Rectal smooth muscle tissue (tissue), 1 donor: ENCODE results near the gene ST3GAL5.

Experiments
- H3K27ac ChIP-seq: one replicate; pipeline ENCODE4 v1.7.0; 2013; ENCODE audit warnings: low read depth, low read length, inconsistent platforms
- H3K27me3 ChIP-seq: one replicate; pipeline ENCODE4 v1.7.0; 2013; ENCODE audit warnings: low read length; ENCODE audit not compliant: control insufficient read depth, insufficient read depth
- H3K36me3 ChIP-seq: one replicate; pipeline ENCODE4 v1.7.0; 2013; ENCODE audit warnings: low read length; ENCODE audit not compliant: control insufficient read depth, insufficient read depth
- H3K4me1 ChIP-seq: one replicate; pipeline ENCODE4 v1.7.0; 2013; ENCODE audit warnings: low read length; ENCODE audit not compliant: control insufficient read depth, insufficient read depth
- H3K4me3 ChIP-seq: one replicate; pipeline ENCODE4 v1.7.0; 2013; ENCODE audit warnings: low read length
- H3K9ac ChIP-seq: one replicate; pipeline ENCODE4 v1.7.0; 2013; ENCODE audit warnings: low read length

The ST3GAL5 gene

DNA sequence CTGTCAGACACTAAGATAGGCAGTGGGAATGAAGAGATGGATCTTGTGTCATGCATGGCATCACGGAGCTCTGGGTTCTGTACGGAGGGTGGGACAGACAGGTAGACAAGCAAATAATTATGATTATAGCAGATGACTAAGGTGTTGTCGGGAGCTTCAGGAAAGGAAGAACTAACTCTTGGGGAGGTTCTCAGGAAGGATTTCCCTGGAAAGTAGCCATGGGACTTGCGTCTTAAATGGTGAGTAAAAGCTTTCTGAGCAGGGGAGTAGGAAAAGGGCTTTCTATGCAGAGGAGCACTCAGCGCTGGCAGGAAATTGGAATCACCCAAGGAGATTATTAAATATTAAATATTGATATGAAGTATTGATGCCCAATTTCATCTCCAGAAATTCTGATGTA is 99.5 kb downstream of the ST3GAL5 start:
- Histone ChIP-seq H3K36me3 (no peaks in the 10 kb centered on the region), H3K27ac (no peak overlapping the region), H3K9ac (no peak overlapping the region), H3K4me1 (peaks cover 18% of the 10 kb centered on the region), H3K4me3 (no peak overlapping the region), H3K27me3 (no peaks in the 10 kb centered on the region)

DNA sequence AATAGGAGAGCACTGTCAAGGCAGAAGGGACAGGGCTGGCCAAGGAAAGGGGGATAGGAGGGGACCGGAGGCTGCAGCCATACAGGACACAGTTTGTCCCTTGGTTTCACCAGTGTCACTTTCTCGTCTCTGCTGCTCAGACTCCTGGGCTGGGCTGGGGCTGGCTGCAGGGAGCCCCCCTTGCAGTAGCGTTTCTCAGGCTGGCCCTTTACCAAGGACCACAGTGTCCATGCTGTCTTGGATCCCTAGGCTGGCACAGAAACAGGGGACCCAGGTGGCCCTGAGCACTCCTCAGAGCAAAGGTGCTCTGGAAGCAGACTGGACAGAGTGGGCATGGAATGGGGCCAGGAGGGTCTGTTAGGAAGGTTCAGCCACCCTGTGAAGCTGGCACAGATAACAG is 100.2 kb downstream of the ST3GAL5 start:
- H3K4me3 ChIP-seq: no peak overlapping the region
- H3K27ac ChIP-seq: no peak overlapping the region
- H3K9ac ChIP-seq: no peak overlapping the region
- peaks cover 18% of the 10 kb centered on the region for H3K4me1 ChIP-seq
- H3K36me3 ChIP-seq: no peaks in the 10 kb centered on the region
- no peaks in the 10 kb centered on the region for H3K27me3 ChIP-seq

DNA sequence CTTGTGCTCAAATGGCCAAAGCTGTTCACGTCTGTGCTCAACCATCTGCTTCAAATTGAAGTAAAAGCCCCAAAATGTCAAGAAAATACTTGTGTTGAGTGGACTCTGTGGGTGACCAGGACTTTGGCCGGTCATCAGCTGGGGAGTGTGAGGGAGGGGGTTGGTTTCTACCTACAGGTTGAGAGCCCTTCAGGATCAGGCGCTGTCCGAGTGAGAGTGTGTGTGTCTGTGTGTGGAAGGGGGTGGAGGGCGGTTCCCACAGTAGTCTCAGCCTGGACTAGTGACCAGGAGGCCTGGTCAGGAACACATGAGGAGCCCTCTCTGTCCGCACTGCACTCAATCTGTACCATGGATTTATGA is 100.8 kb downstream of the ST3GAL5 start:
- Histone ChIP-seq H3K27ac (no peak overlapping the region), H3K27me3 (no peaks in the 10 kb centered on the region), H3K4me3 (no peak overlapping the region), H3K9ac (no peak overlapping the region), H3K36me3 (no peaks in the 10 kb centered on the region), H3K4me1 (peaks cover 18% of the 10 kb centered on the region)

DNA sequence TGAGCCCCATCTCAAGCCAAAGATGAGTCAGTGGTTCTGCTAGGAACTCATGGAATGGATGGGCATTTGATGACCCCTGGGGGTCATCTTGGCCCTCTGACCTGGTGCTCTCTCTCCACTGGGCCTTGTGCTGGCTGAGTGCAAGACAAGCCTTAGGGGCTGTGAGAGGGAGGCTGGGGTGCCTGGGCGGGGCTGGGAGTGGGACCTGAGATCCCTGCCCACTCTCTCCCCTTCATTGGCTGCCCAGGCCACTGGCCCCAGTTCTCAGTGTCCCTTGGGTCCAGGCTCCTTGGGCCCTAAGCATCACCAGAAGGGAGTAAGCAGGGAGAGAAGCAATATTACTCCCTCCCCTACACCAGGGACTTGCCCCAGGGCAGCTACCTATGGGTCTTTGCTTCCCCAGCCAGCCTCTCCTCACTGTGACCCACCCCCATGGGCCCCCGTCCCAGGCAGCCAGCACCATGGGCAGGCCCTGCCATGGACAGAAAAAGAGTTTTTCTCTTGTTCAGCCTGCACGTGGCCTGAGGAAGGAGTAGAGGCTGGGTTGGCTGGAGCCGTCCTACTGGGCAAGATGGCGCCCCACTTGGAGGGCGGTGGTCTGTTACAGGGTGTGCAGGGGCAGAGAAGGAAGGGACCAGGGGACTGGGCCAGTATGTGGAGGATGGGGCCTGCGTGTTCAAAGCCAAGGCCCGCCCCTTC is 101.4 kb downstream of the ST3GAL5 start:
- Histone ChIP-seq H3K27ac (no peak overlapping the region), H3K36me3 (no peaks in the 10 kb centered on the region), H3K27me3 (no peaks in the 10 kb centered on the region), H3K4me3 (no peak overlapping the region), H3K4me1 (peaks cover 18% of the 10 kb centered on the region), H3K9ac (no peak overlapping the region)
